OCI-LY7 (cell line): ENCODE data around the gene KIF22.

Source experiments
- CTCF ChIP-seq: fragments of 200-600 bp; sonication (generic); conservative IDR thresholded peaks from 2 replicates; pipeline ENCODE4 v1.5.1; 2014; ENCODE audit warnings: mild to moderate bottlenecking, antibody characterized with exemption, low read length, moderate library complexity, mixed read lengths
- EZH2phosphoT487 ChIP-seq: fragments of 200-600 bp; sonication (generic); IDR thresholded peaks from 2 replicates; pipeline ENCODE4 v1.6.1; 2018; ENCODE audit warnings: low read depth, borderline replicate concordance, mild to moderate bottlenecking, mixed run types, antibody characterized with exemption, low read length, moderate library complexity, mixed read lengths

- TF ChIP-seq EZH2phosphoT487 = no peak
- no peak for TF ChIP-seq CTCF
Measured at GRCh38 chr16:29770250-29770929, 20.2 kb upstream of the KIF22 start.
